HT1080 (cell line): ENCODE data around the gene SELPLG. TPM values are rescaled to one million over a fixed set of nuclear protein-coding genes. Genes with fewer than 3 reads are reported as not detected.

Experiments
- DNase-seq: peaks from one replicate; pipeline ENCODE4 v3.0.0-alpha.2; 2015; ENCODE audit warnings: low read depth
- total RNA-seq: library from RNA; depleted of rRNA; stranded (reverse); fragments of >200 nt; shearing (Covaris generic); gene quantifications from 2 replicates; pipeline ENCODE4 v1.2.3, GENCODE V29; 2014

Gene SELPLG
- total RNA-seq, 1 experiment from 2014 or later = 1.1 TPM

- DNase-seq = no peak
Measured at GRCh38 chr12:108605690-108606406, 27.8 kb downstream of the SELPLG start.

- DNase-seq = peak; percentile 43
Measured at GRCh38 chr12:108605000-108605689, 28.5 kb downstream of the SELPLG start.

GRCh38 chr12:108604208-108604941, 29.3 kb downstream of the SELPLG start:
- DNase-seq = no peak

GRCh38 chr12:108603743-108604142, 30.0 kb downstream of the SELPLG start:
- no peak for DNase-seq

- DNase-seq = no peak
Measured at GRCh38 chr12:108602976-108603704, 30.6 kb downstream of the SELPLG start.

GRCh38 chr12:108602209-108602705, 31.4 kb downstream of the SELPLG start:
- DNase-seq = no peak

GRCh38 chr12:108600702-108601007, 33.0 kb downstream of the SELPLG start:
- no peak for DNase-seq

GRCh38 chr12:108599948-108600701, 33.6 kb downstream of the SELPLG start:
- DNase-seq = no peak

- DNase-seq = no peak
Measured at GRCh38 chr12:108599541-108599940, 34.2 kb downstream of the SELPLG start.

- no peak for DNase-seq
Measured at GRCh38 chr12:108598553-108599250, 35.0 kb downstream of the SELPLG start.

- no peak for DNase-seq
Measured at GRCh38 chr12:108597559-108598471, 35.9 kb downstream of the SELPLG start, which contains the start of gene TMEM119. TSS of gene TMEM119 (minus strand) at chr12:108598084. CDS start at chr12:108592383, 5,701 bp downstream.

- DNase-seq = no peak
Measured at GRCh38 chr12:108596854-108597558, 36.7 kb downstream of the SELPLG start.

GRCh38 chr12:108595711-108596647, 37.7 kb downstream of the SELPLG start:
- DNase-seq = no peak

GRCh38 chr12:108594960-108595710, 38.6 kb downstream of the SELPLG start:
- DNase-seq = no peak

- DNase-seq = no peak
Measured at GRCh38 chr12:108594323-108594903, 39.3 kb downstream of the SELPLG start.
